ENCODE results near the gene MTA3. TPM values are rescaled to one million over a fixed set of nuclear protein-coding genes. Genes with fewer than 3 reads are reported as not detected.

MTA3 gene
- total RNA-seq, 6 experiments from 2014 or later: 6.3 to 13.0 (median 11.4) TPM

- ATAC-seq: no peak
- DNase-seq: no peak
- Histone ChIP-seq H3K36me3 (no peaks in the 10 kb centered on the region), H3K4me3 (no peak overlapping the region), H3K27me3 (no peaks in the 10 kb centered on the region), H3K4me1 (peaks cover 0 to 66% (median 29%) of the 10 kb centered on the region in 4 donors), H3K27ac (peak overlapping the region in 2 of 3 donors; percentile 61 to 98), H3K9me3 (no peaks in the 10 kb centered on the region)
- WGBS (ENCODE audit: insufficient coverage, low coverage, low lambda C conversion rate, missing lambda C conversion rate): 52% methylated on average over 4 of the region's 4 CpGs
- intact Hi-C loops (cut with DNase I): no loop called here
- TF ChIP-seq POLR2A (IDR thresholded peaks at IDR 0.05) (no peak), CTCF (IDR thresholded peaks at IDR 0.05) (no peak)
These were observed 220.4 kb downstream of the MTA3 start for GRCh38 chr2:42788882-42789281.

GRCh38 chr2:42789751-42790150, 221.3 kb downstream of the MTA3 start:
- Histone ChIP-seq H3K27me3 (no peaks in the 10 kb centered on the region), H3K27ac (peak overlapping the region in 2 of 3 donors; percentile 3 to 98), H3K4me1 (peaks cover 0 to 60% (median 26%) of the 10 kb centered on the region in 4 donors), H3K9me3 (no peaks in the 10 kb centered on the region), H3K36me3 (no peaks in the 10 kb centered on the region), H3K4me3 (peak overlapping the region in 2 of 3 donors; percentile 6 to 83)
- intact Hi-C loops (cut with DNase I): no loop called here
- ATAC-seq (no peak), DNase-seq (no peak)
- TF ChIP-seq POLR2A (IDR thresholded peaks at IDR 0.05) (no peak), CTCF (IDR thresholded peaks at IDR 0.05) (no peak)
- WGBS (ENCODE audit: insufficient coverage, low coverage, low lambda C conversion rate, missing lambda C conversion rate): 33% methylated on average over 1 of the region's 2 CpGs

- intact Hi-C loops (cut with DNase I): no loop called here
- Histone ChIP-seq H3K27me3 (no peaks in the 10 kb centered on the region), H3K4me1 (peaks cover 0 to 56% (median 18%) of the 10 kb centered on the region in 4 donors), H3K4me3 (peak overlapping the region; percentile 69 to 83 (median 77)), H3K36me3 (no peaks in the 10 kb centered on the region), H3K9me3 (no peaks in the 10 kb centered on the region), H3K27ac (peak overlapping the region; percentile 97 to 98 (median 97))
- ATAC-seq: no peak
- no peak for TF ChIP-seq CTCF (IDR thresholded peaks at IDR 0.05)
- DNase-seq: no peak
- WGBS (ENCODE audit: insufficient coverage, low coverage, low lambda C conversion rate, missing lambda C conversion rate): no CpG with 5 or more reads among the region's 4 CpGs
These were observed 223.2 kb downstream of the MTA3 start for GRCh38 chr2:42791606-42792005.

GRCh38 chr2:42792087-42792582, 223.7 kb downstream of the MTA3 start:
- no peaks in the 10 kb centered on the region for H3K27me3 ChIP-seq
- H3K4me3 ChIP-seq: peak overlapping the region; percentile 69 to 83 (median 77)
- H3K9me3 ChIP-seq: no peaks in the 10 kb centered on the region
- no peaks in the 10 kb centered on the region for H3K36me3 ChIP-seq
- DNase-seq: peak in 1 of 3 donors; percentile 87
- TF ChIP-seq POLR2A (IDR thresholded peaks at IDR 0.05): no peak
- no peak for TF ChIP-seq CTCF (IDR thresholded peaks at IDR 0.05)
- peak overlapping the region; percentile 97 to 98 (median 97) for H3K27ac ChIP-seq
- ATAC-seq: peak in 1 of 4 donors; percentile 51
- WGBS (ENCODE audit: insufficient coverage, low coverage, low lambda C conversion rate, missing lambda C conversion rate): 0% methylated on average over 5 of the region's 18 CpGs
- peaks cover 0 to 52% (median 16%) of the 10 kb centered on the region in 4 donors for H3K4me1 ChIP-seq
- intact Hi-C loops (cut with DNase I): no loop called here
